Colonic mucosa (tissue), 4 donors: ENCODE results near the gene UBA1. TPM values are rescaled to one million over a fixed set of nuclear protein-coding genes. Genes with fewer than 3 reads are reported as not detected.

Experiments used
- DNase-seq: peaks from one replicate; pipeline ENCODE4 v3.0.0-alpha.2; 2020
- H3K27ac ChIP-seq: fragments of 200-600 bp; one replicate; pipeline ENCODE4 v1.8.0; 2021
- H3K27me3 ChIP-seq: fragments of 200-600 bp; one replicate; pipeline ENCODE4 v1.8.0; 2021
- H3K36me3 ChIP-seq: fragments of 200-600 bp; one replicate; pipeline ENCODE4 v1.8.0; 2021
- H3K4me1 ChIP-seq: fragments of 200-600 bp; one replicate; pipeline ENCODE4 v1.8.0; 2021; ENCODE audit warnings: mild to moderate bottlenecking
- H3K4me3 ChIP-seq: fragments of 200-600 bp; one replicate; pipeline ENCODE4 v1.8.0; 2021
- H3K9ac ChIP-seq, 2 donors: one replicate each; pipeline ENCODE4 v1.7.0; 2013; ENCODE audit warnings: control low read depth in 2 of 2, low read depth in 2 of 2, low read length in 2 of 2
- H3K9me3 ChIP-seq: fragments of 200-600 bp; one replicate; pipeline ENCODE4 v1.8.0; 2021
- intact Hi-C: fragments of 100-400 bp; cut with DNase I; formaldehyde crosslinking; loops from one replicate; pipeline ENCODE4 v1.14.1; 2022
- total RNA-seq, 2 donors: library from RNA; stranded (reverse); fragmentation: NEBNext Ultra II Directional in 1 of 2; extraction: Animal tissue kit (Norgen Biotek cat#: 25700) in 1 of 2; gene quantifications; one replicate each; pipeline ENCODE4 v1.2.1, GENCODE V29; 2021
- TF ChIP-seq, protein P1 (sequence below): fragments of 200-600 bp; IDR thresholded peaks from one replicate; pipeline ENCODE4 v1.8.0; 2022; ENCODE audit warnings: antibody characterized with exemption, mild to moderate bottlenecking
- donor health status: healthy.
- donor health status: DM: no; HTN: no; CAD: no.
- donor health status: DM: no; HTN: no; CAD: no.

The UBA1 gene
- total RNA-seq, 2 donors from 2014 or later, result 237 to 327 TPM

- H3K4me3 ChIP-seq, result no peak overlapping the region
- H3K9ac ChIP-seq, result no peak overlapping the region
- H3K4me1 ChIP-seq, result no peaks in the 10 kb centered on the region
- peaks cover 4% of the 10 kb centered on the region for H3K27me3 ChIP-seq
- no peak for DNase-seq
- H3K36me3 ChIP-seq, result no peaks in the 10 kb centered on the region
- TF ChIP-seq, protein P1, sequence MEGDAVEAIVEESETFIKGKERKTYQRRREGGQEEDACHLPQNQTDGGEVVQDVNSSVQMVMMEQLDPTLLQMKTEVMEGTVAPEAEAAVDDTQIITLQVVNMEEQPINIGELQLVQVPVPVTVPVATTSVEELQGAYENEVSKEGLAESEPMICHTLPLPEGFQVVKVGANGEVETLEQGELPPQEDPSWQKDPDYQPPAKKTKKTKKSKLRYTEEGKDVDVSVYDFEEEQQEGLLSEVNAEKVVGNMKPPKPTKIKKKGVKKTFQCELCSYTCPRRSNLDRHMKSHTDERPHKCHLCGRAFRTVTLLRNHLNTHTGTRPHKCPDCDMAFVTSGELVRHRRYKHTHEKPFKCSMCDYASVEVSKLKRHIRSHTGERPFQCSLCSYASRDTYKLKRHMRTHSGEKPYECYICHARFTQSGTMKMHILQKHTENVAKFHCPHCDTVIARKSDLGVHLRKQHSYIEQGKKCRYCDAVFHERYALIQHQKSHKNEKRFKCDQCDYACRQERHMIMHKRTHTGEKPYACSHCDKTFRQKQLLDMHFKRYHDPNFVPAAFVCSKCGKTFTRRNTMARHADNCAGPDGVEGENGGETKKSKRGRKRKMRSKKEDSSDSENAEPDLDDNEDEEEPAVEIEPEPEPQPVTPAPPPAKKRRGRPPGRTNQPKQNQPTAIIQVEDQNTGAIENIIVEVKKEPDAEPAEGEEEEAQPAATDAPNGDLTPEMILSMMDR, result no peak
- intact Hi-C loops, result no loop called here
- H3K9me3 ChIP-seq, result no peaks in the 10 kb centered on the region
- no peak overlapping the region for H3K27ac ChIP-seq
Observed at GRCh38 chrX:47166126-47166525, 27.5 kb upstream of the UBA1 start.

DNA sequence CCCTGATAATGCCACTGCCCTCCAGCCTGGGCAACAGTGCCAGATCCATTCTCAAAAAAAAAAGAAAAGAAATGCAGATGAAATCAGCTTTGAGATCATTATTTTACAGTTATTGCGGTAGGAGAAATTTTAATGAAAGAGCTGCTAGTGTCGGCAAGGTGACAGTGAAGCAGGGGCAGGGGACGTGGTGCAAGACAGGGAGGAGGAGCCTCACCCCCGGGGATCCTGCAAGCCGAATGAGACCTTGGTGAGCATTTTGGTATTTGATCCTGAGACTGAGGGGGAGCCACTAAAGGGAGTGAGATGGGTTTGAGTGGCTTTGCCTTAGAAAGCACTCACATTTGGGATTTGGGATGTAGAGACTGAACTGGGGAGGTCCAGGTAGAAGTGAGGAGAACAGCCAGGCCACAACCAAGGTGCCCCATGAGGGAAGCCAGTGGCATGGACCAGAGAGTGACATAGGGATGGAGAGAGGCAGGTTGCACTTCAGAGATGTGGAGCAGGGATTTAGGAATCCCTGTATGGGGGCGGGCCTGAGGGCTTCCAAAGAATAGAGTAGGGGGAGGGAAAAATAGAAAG, 25.0 kb upstream of the UBA1 start:
- no peaks in the 10 kb centered on the region for H3K36me3 ChIP-seq
- no peak for DNase-seq

GRCh38 chrX:47169273-47169672, 24.4 kb upstream of the UBA1 start:
- no peak overlapping the region for H3K4me3 ChIP-seq
- H3K4me1 ChIP-seq, result no peaks in the 10 kb centered on the region
- intact Hi-C loops, result no loop called here
- H3K9ac ChIP-seq, result no peak overlapping the region
- no peak overlapping the region for H3K27ac ChIP-seq
- no peaks in the 10 kb centered on the region for H3K36me3 ChIP-seq
- no peaks in the 10 kb centered on the region for H3K9me3 ChIP-seq
- TF ChIP-seq, protein P1, result no peak
- no peak for DNase-seq
- peaks cover 4% of the 10 kb centered on the region for H3K27me3 ChIP-seq

More for the DNA sequence above, 25.0 kb upstream of the UBA1 start:
- H3K4me1 ChIP-seq, result no peaks in the 10 kb centered on the region
- H3K27ac ChIP-seq, result no peak overlapping the region
- H3K9ac ChIP-seq, result no peak overlapping the region
- no peaks in the 10 kb centered on the region for H3K9me3 ChIP-seq
- TF ChIP-seq, protein P1, result no peak
- peaks cover 4% of the 10 kb centered on the region for H3K27me3 ChIP-seq
- H3K4me3 ChIP-seq, result no peak overlapping the region
- intact Hi-C loops, result no loop called here

- TF ChIP-seq, protein P1, result no peak
- intact Hi-C loops, result no loop called here
- Histone ChIP-seq H3K36me3 (no peaks in the 10 kb centered on the region), H3K4me3 (no peak overlapping the region), H3K27ac (no peak overlapping the region), H3K4me1 (no peaks in the 10 kb centered on the region), H3K9ac (no peak overlapping the region), H3K9me3 (no peaks in the 10 kb centered on the region), H3K27me3 (peaks cover 4% of the 10 kb centered on the region)
- no peak for DNase-seq
Observed at GRCh38 chrX:47169726-47170515, 23.7 kb upstream of the UBA1 start.

DNA sequence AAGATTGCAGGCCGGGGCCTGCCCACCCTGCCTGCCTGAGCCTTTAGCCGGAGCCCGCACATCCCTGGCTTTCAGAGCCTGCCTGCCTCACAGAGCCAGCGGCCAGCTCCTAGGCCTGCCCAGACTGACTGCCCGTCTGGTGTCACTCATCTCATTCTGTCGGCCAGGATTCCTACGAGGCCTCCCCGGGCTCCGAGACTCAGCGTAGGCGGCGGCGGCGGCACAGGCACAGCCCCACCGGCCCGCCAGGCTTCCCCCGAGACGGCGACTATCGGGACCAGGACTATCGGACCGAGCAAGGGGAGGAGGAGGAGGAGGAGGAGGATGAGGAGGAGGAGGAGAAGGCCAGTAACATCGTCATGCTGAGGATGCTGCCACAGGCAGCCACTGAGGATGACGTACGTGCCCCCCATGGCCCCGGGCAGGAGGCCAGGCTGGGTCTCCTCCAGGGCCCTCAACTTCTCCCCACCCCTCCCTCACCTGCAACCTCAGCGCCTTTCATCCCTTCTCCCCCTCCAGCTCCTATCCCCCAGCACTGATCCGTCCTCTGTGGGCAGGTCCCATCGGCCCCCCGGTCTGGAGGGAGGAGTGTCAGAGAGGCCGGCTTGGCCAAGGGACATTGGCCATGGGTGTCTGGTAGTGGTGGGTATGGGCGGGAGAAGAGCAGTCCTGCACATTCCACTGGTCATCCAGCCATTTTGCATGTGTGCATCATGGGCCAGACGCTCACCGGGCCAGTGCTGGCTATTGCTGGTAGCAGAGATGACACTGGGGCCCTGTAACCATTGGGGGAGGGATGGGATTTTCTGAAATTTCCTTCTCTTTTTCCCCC, 22.6 kb upstream of the UBA1 start:
- no peaks in the 10 kb centered on the region for H3K36me3 ChIP-seq
- H3K4me1 ChIP-seq, result no peaks in the 10 kb centered on the region
- no peak for DNase-seq
- intact Hi-C loops, result no loop called here
- no peaks in the 10 kb centered on the region for H3K9me3 ChIP-seq
- H3K27me3 ChIP-seq, result peaks cover 4% of the 10 kb centered on the region
- H3K9ac ChIP-seq, result no peak overlapping the region
- H3K27ac ChIP-seq, result no peak overlapping the region
- TF ChIP-seq, protein P1, result no peak
- no peak overlapping the region for H3K4me3 ChIP-seq
